PC-9 (cell line): ENCODE results near the gene PNLIPRP2.

Source experiments
- EZH2 ChIP-seq: fragments of 200-600 bp; sonication (generic); IDR thresholded peaks from 2 replicates; pipeline ENCODE4 v1.8.0; 2017; ENCODE audit warnings: antibody characterized with exemption, low read depth
- TF ChIP-seq, protein P1 (sequence below): fragments of 200-600 bp; sonication (generic); conservative IDR thresholded peaks from 2 replicates; pipeline ENCODE4 v1.6.1; 2017; ENCODE audit warnings: mixed run types, antibody characterized with exemption, mild to moderate bottlenecking, moderate library complexity

DNA sequence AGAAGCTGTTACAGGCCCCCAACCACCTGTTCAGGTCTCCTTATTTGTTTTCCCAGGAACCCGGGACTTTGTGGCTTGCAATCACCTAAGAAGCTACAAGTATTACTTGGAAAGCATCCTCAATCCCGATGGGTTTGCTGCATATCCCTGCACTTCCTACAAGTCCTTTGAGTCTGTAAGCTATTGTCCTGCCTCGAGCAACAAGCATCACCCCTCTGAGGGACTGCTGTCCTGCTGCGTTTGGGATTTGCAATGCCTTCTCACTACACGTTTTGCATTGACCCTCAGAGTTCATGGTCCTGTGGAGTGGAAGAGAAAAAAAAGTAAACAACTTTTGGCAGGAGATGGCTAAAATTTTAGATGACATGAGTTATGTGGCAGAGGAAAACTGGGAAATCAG, 20.8 kb upstream of the PNLIPRP2 start:
- TF ChIP-seq, protein P1, sequence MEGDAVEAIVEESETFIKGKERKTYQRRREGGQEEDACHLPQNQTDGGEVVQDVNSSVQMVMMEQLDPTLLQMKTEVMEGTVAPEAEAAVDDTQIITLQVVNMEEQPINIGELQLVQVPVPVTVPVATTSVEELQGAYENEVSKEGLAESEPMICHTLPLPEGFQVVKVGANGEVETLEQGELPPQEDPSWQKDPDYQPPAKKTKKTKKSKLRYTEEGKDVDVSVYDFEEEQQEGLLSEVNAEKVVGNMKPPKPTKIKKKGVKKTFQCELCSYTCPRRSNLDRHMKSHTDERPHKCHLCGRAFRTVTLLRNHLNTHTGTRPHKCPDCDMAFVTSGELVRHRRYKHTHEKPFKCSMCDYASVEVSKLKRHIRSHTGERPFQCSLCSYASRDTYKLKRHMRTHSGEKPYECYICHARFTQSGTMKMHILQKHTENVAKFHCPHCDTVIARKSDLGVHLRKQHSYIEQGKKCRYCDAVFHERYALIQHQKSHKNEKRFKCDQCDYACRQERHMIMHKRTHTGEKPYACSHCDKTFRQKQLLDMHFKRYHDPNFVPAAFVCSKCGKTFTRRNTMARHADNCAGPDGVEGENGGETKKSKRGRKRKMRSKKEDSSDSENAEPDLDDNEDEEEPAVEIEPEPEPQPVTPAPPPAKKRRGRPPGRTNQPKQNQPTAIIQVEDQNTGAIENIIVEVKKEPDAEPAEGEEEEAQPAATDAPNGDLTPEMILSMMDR = no peak
- TF ChIP-seq EZH2 = no peak
